Neural progenitor cell (in vitro differentiated cells): ENCODE data around the gene SPACA7.
"Not testable (repeated sequence)": the region's sequence is repeated elsewhere in the genome, so short reads cannot be mapped to it uniquely, and the experiment has no call there.

Experiments used
- CTCF ChIP-seq: fragments of 200-600 bp; sonication (generic); IDR thresholded peaks from 2 replicates; pipeline ENCODE4 v1.5.1; 2017; ENCODE audit warnings: antibody characterized with exemption, mild to moderate bottlenecking
- EZH2 ChIP-seq: fragments of 200-600 bp; sonication (generic); IDR thresholded peaks from 2 replicates; pipeline ENCODE4 v1.6.1; 2017; ENCODE audit warnings: antibody characterized with exemption, mild to moderate bottlenecking, moderate library complexity
- EZH2phosphoT487 ChIP-seq: fragments of 200-600 bp; sonication (generic); IDR thresholded peaks from 2 replicates; pipeline ENCODE4 v1.6.1; 2017; ENCODE audit warnings: antibody characterized with exemption

GRCh38 chr13:112409828-112410227 is 33.7 kb downstream of the SPACA7 start:
- not testable (repeated sequence) for TF ChIP-seq CTCF, EZH2, EZH2phosphoT487
